WTC11 (cell line): ENCODE measurements around the gene IZUMO1. TPM values are rescaled to one million over a fixed set of nuclear protein-coding genes. Genes with fewer than 3 reads are reported as not detected.

Source experiments
- ATAC-seq: fragments of 200-7000 bp; cut with Tn5 transposase; 2 replicates; pipeline ENCODE4 v1.10.0; 2021; ENCODE audit warnings: mild to moderate bottlenecking, moderate library complexity
- CTCF ChIA-PET: fragments of 300-600 bp; sonication (Branson Sonifier 250); formaldehyde crosslinking; loops from one replicate; lab custom pipeline; 2021; ENCODE audit warnings: antibody characterized with exemption; lab: Charles Lee
- POLR2A ChIA-PET: fragments of 350-600 bp; sonication (Branson Sonifier 250); formaldehyde crosslinking; loops from one replicate; lab custom pipeline; 2021; ENCODE audit warnings: antibody characterized with exemption; lab: Charles Lee
- DNase-seq: peaks from one replicate; pipeline ENCODE4 v3.0.0; 2021; ENCODE audit warnings: low spot score
- H3K27ac Mint-ChIP-seq: 2 replicates; pipeline ENCODE4 v1.8.0; 2021; ENCODE audit warnings: mixed read lengths
- H3K27me3 Mint-ChIP-seq: 2 replicates; pipeline ENCODE4 v1.8.0; 2021; ENCODE audit warnings: low read depth, mild to moderate bottlenecking, moderate library complexity, mixed read lengths
- H3K36me3 Mint-ChIP-seq: 2 replicates; pipeline ENCODE4 v1.8.0; 2021; ENCODE audit warnings: mixed read lengths
- H3K4me1 Mint-ChIP-seq: 2 replicates; pipeline ENCODE4 v1.8.0; 2022; ENCODE audit warnings: mixed read lengths
- H3K4me3 Mint-ChIP-seq: 2 replicates; pipeline ENCODE4 v1.8.0; 2021; ENCODE audit warnings: mild to moderate bottlenecking, moderate library complexity, mixed read lengths
- H3K9me3 Mint-ChIP-seq: 2 replicates; pipeline ENCODE4 v1.8.0; 2021; ENCODE audit warnings: mixed read lengths
- FOXK1 ChIP-seq: sonication (generic); formaldehyde crosslinking; IDR thresholded peaks from 2 replicates; pipeline ENCODE4 v1.8.0; 2022; ENCODE audit warnings: mild to moderate bottlenecking, moderate library complexity, missing genetic modification reagents
- GABPB1 ChIP-seq: sonication (generic); formaldehyde crosslinking; IDR thresholded peaks from 2 replicates; pipeline ENCODE4 v1.8.1; 2023; ENCODE audit warnings: mild to moderate bottlenecking, missing genetic modification reagents
- HMGXB4 ChIP-seq: sonication (generic); formaldehyde crosslinking; IDR thresholded peaks from 2 replicates; pipeline ENCODE4 v1.8.1; 2023; ENCODE audit warnings: mild to moderate bottlenecking, moderate library complexity, missing genetic modification reagents
- IRF2 ChIP-seq: sonication (generic); formaldehyde crosslinking; IDR thresholded peaks from 2 replicates; pipeline ENCODE4 v1.8.0; 2022; ENCODE audit warnings: low read depth, missing genetic modification reagents, borderline replicate concordance
- NR2C2 ChIP-seq: sonication (generic); formaldehyde crosslinking; IDR thresholded peaks from 2 replicates; pipeline ENCODE4 v1.8.0; 2022; ENCODE audit warnings: mild to moderate bottlenecking, missing genetic modification reagents
- RELA ChIP-seq: sonication (generic); formaldehyde crosslinking; IDR thresholded peaks from 2 replicates; pipeline ENCODE4 v1.8.1; 2022; ENCODE audit warnings: missing genetic modification reagents, mild to moderate bottlenecking, borderline replicate concordance
- SOX15 ChIP-seq: fragments of 250-450 bp; sonication (Bioruptor Pico); IDR thresholded peaks from 2 replicates; pipeline ENCODE4 v1.9.0; 2021; ENCODE audit warnings: mild to moderate bottlenecking
- ZNF232 ChIP-seq: sonication (generic); formaldehyde crosslinking; IDR thresholded peaks from 2 replicates; pipeline ENCODE4 v1.8.0; 2022; ENCODE audit warnings: mild to moderate bottlenecking, missing genetic modification reagents
- ZNF263 ChIP-seq: sonication (generic); formaldehyde crosslinking; IDR thresholded peaks from 2 replicates; pipeline ENCODE4 v1.8.1; 2022; ENCODE audit warnings: low read depth, mild to moderate bottlenecking, moderate library complexity, missing genetic modification reagents
- ZNF317 ChIP-seq: sonication (generic); formaldehyde crosslinking; IDR thresholded peaks from 2 replicates; pipeline ENCODE4 v1.8.1; 2023; ENCODE audit warnings: low read depth, mild to moderate bottlenecking, moderate library complexity, missing genetic modification reagents, borderline replicate concordance
- ZNF416 ChIP-seq: fragments of 250-450 bp; sonication (Bioruptor Pico); IDR thresholded peaks from 2 replicates; pipeline ENCODE4 v1.9.0; 2021; ENCODE audit warnings: mild to moderate bottlenecking, inconsistent platforms
- ZNF512 ChIP-seq: sonication (generic); formaldehyde crosslinking; IDR thresholded peaks from 2 replicates; pipeline ENCODE4 v1.8.1; 2022; ENCODE audit warnings: missing genetic modification reagents, borderline replicate concordance
- total RNA-seq: library from RNA; stranded (reverse); gene quantifications from 3 replicates; pipeline ENCODE4 v1.2.3, GENCODE V29; 2021
- TF ChIP-seq, protein P1 (sequence below): sonication (generic); formaldehyde crosslinking; IDR thresholded peaks from 2 replicates; pipeline ENCODE4 v1.8.1; 2023; ENCODE audit warnings: mild to moderate bottlenecking, missing genetic modification reagents, moderate library complexity
- TF ChIP-seq, protein P2 (sequence below): sonication (generic); formaldehyde crosslinking; conservative IDR thresholded peaks from 2 replicates; pipeline ENCODE4 v1.8.1; 2022; ENCODE audit warnings: mild to moderate bottlenecking, missing genetic modification reagents
- TF ChIP-seq, protein P3 (sequence below): sonication (generic); formaldehyde crosslinking; IDR thresholded peaks from 2 replicates; pipeline ENCODE4 v1.8.0; 2022; ENCODE audit warnings: mild to moderate bottlenecking, missing genetic modification reagents

Gene IZUMO1
- total RNA-seq, 1 experiment from 2014 or later: 2.2 TPM

DNA sequence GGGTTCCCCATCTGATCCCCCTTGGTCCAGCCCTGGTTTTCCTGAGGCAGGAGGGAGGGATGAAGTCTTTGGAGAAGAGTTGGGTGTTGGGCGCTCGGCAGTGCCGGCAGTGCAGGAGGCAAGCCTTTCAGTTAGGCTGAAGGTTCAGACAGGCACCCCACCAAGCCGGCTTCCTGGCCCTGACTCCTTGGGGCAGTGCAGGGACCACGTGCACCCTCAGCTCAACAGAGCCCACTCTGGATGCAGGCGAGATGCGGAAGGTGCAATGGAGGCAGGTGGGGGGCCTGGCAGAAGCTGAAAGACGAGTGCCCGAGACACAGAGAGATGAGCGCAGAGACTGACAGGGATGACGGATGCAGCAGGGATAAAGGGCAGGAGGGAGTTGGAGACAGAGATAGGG is 38.2 kb downstream of the IZUMO1 start (continued):
- TF ChIP-seq ZNF512 (CRISPR knock-in tag): no peak
- no peak for TF ChIP-seq HMGXB4 (CRISPR knock-in tag)
- TF ChIP-seq GABPB1 (CRISPR knock-in tag): no peak
- TF ChIP-seq, protein P1, sequence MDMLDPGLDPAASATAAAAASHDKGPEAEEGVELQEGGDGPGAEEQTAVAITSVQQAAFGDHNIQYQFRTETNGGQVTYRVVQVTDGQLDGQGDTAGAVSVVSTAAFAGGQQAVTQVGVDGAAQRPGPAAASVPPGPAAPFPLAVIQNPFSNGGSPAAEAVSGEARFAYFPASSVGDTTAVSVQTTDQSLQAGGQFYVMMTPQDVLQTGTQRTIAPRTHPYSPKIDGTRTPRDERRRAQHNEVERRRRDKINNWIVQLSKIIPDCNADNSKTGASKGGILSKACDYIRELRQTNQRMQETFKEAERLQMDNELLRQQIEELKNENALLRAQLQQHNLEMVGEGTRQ (CRISPR knock-in tag): peak; percentile 63
- TF ChIP-seq SOX15 (CRISPR knock-in tag): no peak
- TF ChIP-seq, all 79 proteins: peak for 5

GRCh38 chr19:48705431-48705830 is 41.3 kb downstream of the IZUMO1 start:
- ChIA-PET POLR2A (interaction anchor here (0.7 kb wide), 1 partner anchor 419 kb away, joined by 4 read pairs; no protein-coding TSS in a partner anchor), CTCF (interaction anchor here (1.0 kb wide), 1 partner anchor 9 kb away, joined by 4 read pairs; the partner anchor contains the start of gene FUT2)
- TF ChIP-seq ZNF416 (no peak), ZNF263 (no peak), NR2C2 (CRISPR knock-in tag) (no peak)
- no peak overlapping the region for H3K27ac Mint-ChIP-seq
- DNase-seq (no peak), ATAC-seq (no peak)
- H3K4me3 Mint-ChIP-seq: no peak overlapping the region
- H3K27me3 Mint-ChIP-seq: no peaks in the 10 kb centered on the region
- H3K4me1 Mint-ChIP-seq: peaks cover 9% of the 10 kb centered on the region
- peaks cover 29% of the 10 kb centered on the region for H3K36me3 Mint-ChIP-seq
- no peaks in the 10 kb centered on the region; the same call in 1 of the 2 replicates for H3K9me3 Mint-ChIP-seq

- POLR2A ChIA-PET: no interaction called here
- H3K4me1 Mint-ChIP-seq: peaks cover 4% of the 10 kb centered on the region
- no peaks in the 10 kb centered on the region; the same call in 1 of the 2 replicates for H3K9me3 Mint-ChIP-seq
- H3K4me3 Mint-ChIP-seq: no peak overlapping the region
- ATAC-seq (no peak), DNase-seq (no peak)
- H3K36me3 Mint-ChIP-seq: peaks cover 32% of the 10 kb centered on the region
- TF ChIP-seq ZNF232 (CRISPR knock-in tag) (no peak), IRF2 (no peak), RELA (no peak), FOXK1 (CRISPR knock-in tag) (no peak), ZNF512 (CRISPR knock-in tag) (no peak), ZNF317 (CRISPR knock-in tag) (no peak)
- TF ChIP-seq, protein P2, sequence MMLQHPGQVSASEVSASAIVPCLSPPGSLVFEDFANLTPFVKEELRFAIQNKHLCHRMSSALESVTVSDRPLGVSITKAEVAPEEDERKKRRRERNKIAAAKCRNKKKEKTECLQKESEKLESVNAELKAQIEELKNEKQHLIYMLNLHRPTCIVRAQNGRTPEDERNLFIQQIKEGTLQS (CRISPR knock-in tag): no peak
- TF ChIP-seq, protein P3, sequence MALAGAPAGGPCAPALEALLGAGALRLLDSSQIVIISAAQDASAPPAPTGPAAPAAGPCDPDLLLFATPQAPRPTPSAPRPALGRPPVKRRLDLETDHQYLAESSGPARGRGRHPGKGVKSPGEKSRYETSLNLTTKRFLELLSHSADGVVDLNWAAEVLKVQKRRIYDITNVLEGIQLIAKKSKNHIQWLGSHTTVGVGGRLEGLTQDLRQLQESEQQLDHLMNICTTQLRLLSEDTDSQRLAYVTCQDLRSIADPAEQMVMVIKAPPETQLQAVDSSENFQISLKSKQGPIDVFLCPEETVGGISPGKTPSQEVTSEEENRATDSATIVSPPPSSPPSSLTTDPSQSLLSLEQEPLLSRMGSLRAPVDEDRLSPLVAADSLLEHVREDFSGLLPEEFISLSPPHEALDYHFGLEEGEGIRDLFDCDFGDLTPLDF (CRISPR knock-in tag): no peak
- H3K27me3 Mint-ChIP-seq: no peaks in the 10 kb centered on the region
- H3K27ac Mint-ChIP-seq: no peak overlapping the region
- CTCF ChIA-PET: interaction anchor here (0.5 kb wide), 1 partner anchor 213 kb away, joined by 3 read pairs; no protein-coding TSS in a partner anchor
Measured at GRCh38 chr19:48703316-48703715, 43.4 kb downstream of the IZUMO1 start.
